ENCODE measurements around the gene DLG5.

GRCh38 chr10:77756319-77757232 is 170.0 kb downstream of the DLG5 start:
- TF ChIP-seq POLR2A (IDR thresholded peaks at IDR 0.05; ENCODE audit: low read length) (no peak), GATA1 (IDR thresholded peaks at IDR 0.05; ENCODE audit: low read depth, low read length) (no peak)

Data from erythroblast (primary cell).